IPS-NIHi11 (cell line): ENCODE results near the gene SLC4A9.

ENCODE experiments used
- DNase-seq: peaks from one replicate; pipeline ENCODE4 v3.0.0; 2012; ENCODE audit warnings: mixed read lengths, low spot score

Gene SLC4A9

GRCh38 chr5:140360101-140360500 is at the start of gene SLC4A9:
SLC4A9 (plus strand) TSS chr5:140360194; CDS start chr5:140360237, 43 bp downstream.
- no peak for DNase-seq

GRCh38 chr5:140310434-140310833 is 49.6 kb upstream of the SLC4A9 start:
- DNase-seq, result no peak

GRCh38 chr5:140311011-140311467 is 49.0 kb upstream of the SLC4A9 start:
- no peak for DNase-seq

- no peak for DNase-seq
Measured at GRCh38 chr5:140312067-140312790, 47.8 kb upstream of the SLC4A9 start.

- no peak for DNase-seq
Measured at GRCh38 chr5:140312791-140313189, 47.2 kb upstream of the SLC4A9 start.

GRCh38 chr5:140317859-140318258 is 42.1 kb upstream of the SLC4A9 start:
- DNase-seq, result no peak

- DNase-seq, result no peak
Measured at GRCh38 chr5:140318792-140319191, 41.2 kb upstream of the SLC4A9 start.

- no peak for DNase-seq
Measured at GRCh38 chr5:140319833-140320232, 40.2 kb upstream of the SLC4A9 start.

GRCh38 chr5:140321796-140322195 is 38.2 kb upstream of the SLC4A9 start:
- no peak for DNase-seq

- no peak for DNase-seq
Measured at GRCh38 chr5:140322751-140323731, 37.0 kb upstream of the SLC4A9 start.

GRCh38 chr5:140324041-140324600 is 35.9 kb upstream of the SLC4A9 start:
- DNase-seq, result no peak

GRCh38 chr5:140324617-140325241 is 35.3 kb upstream of the SLC4A9 start:
- no peak for DNase-seq

GRCh38 chr5:140325486-140325885 is 34.5 kb upstream of the SLC4A9 start:
- DNase-seq, result no peak

- DNase-seq, result no peak
Measured at GRCh38 chr5:140327589-140327988, 32.4 kb upstream of the SLC4A9 start.

GRCh38 chr5:140328036-140328764 is 31.8 kb upstream of the SLC4A9 start:
- DNase-seq, result no peak

- DNase-seq, result no peak
Measured at GRCh38 chr5:140329739-140330481, 30.1 kb upstream of the SLC4A9 start.

- DNase-seq, result no peak
Measured at GRCh38 chr5:140331638-140332037, 28.4 kb upstream of the SLC4A9 start.

- no peak for DNase-seq
Measured at GRCh38 chr5:140336388-140336787, 23.6 kb upstream of the SLC4A9 start.

GRCh38 chr5:140337880-140338279 is 22.1 kb upstream of the SLC4A9 start:
- DNase-seq, result no peak

GRCh38 chr5:140338336-140338735 is 21.7 kb upstream of the SLC4A9 start:
- no peak for DNase-seq

- DNase-seq, result no peak
Measured at GRCh38 chr5:140338908-140339307, 21.1 kb upstream of the SLC4A9 start.
